ENCODE measurements around the gene PPP1R27. TPM values are rescaled to one million over a fixed set of nuclear protein-coding genes. Genes with fewer than 3 reads are reported as not detected.

Gene PPP1R27
- total and polyA plus RNA-seq, 2 donors (not counting 3 experiments of a cell fraction or from before 2014, with no cell fraction given) = not detected

- intact Hi-C loops (cut with micrococcal nuclease) = no loop called here
- H3K79me2 ChIP-seq (ENCODE audit: control insufficient read depth, insufficient read depth, low read length) = no peaks in the 10 kb centered on the region
- DNase-seq (ENCODE audit: low read depth, low spot score) (no peak), FAIRE-seq (no peak)
- no peaks in the 10 kb centered on the region for H4K20me1 ChIP-seq (replicated peaks; ENCODE audit: control insufficient read depth, extremely low read depth, insufficient read depth, low read length)
- H3K4me3 ChIP-seq (replicated peaks in 1 of 3; ENCODE audit: insufficient read depth in 1 of 3, low read depth in 1 of 3, low read length in 3 of 3) = no peak overlapping the region
- BruUV-seq (replicated peaks) = no TSS peak
- no peak overlapping the region for H3K27ac ChIP-seq (ENCODE audit: insufficient read depth, low read depth, low read length)
- CTCF ChIA-PET = no interaction called here
- peaks cover 23 to 30% of the 10 kb centered on the region in 2 experiments for H3K27me3 ChIP-seq (ENCODE audit: control insufficient read depth in 2 of 2, insufficient read depth in 2 of 2, low read length in 2 of 2)
- no peaks in the 10 kb centered on the region for H3K9me3 ChIP-seq (replicated peaks; ENCODE audit: control insufficient read depth, insufficient read depth, low read length)
- no peak overlapping the region for H3K4me2 ChIP-seq (ENCODE audit: insufficient read depth, low read length)
- no peaks in the 10 kb centered on the region for H3K9me1 ChIP-seq (replicated peaks; ENCODE audit: control insufficient read depth, extremely low read depth, insufficient read depth, low read length)
- dilution Hi-C loops (cut with MboI; ENCODE audit: extremely low pct_ligation_motif_present, low sequenced_read_pairs) = no loop called here
- POLR2A ChIA-PET = no interaction called here
- H3K4me1 ChIP-seq (ENCODE audit: control insufficient read depth, extremely low read depth, insufficient read depth, low read length) = no peaks in the 10 kb centered on the region
- H3K36me3 ChIP-seq (ENCODE audit: control insufficient read depth in 2 of 2, extremely low read depth in 1 of 2, insufficient read depth in 2 of 2, low read length in 2 of 2) = no peaks in the 10 kb centered on the region
- no peak overlapping the region for H3K9ac ChIP-seq (replicated peaks; ENCODE audit: extremely low read depth, insufficient read depth, low read length)
- TF ChIP-seq MYC (IDR thresholded peaks at IDR 0.05; ENCODE audit: low read depth, low read length) = no peak
- TF ChIP-seq CTCF (IDR thresholded peaks at IDR 0.05; ENCODE audit: extremely low read depth in 1 of 2, insufficient read depth in 1 of 2, low read depth in 1 of 2, low read length in 2 of 2) = no peak
- no peak for TF ChIP-seq GATA2 (IDR thresholded peaks at IDR 0.05; ENCODE audit: insufficient read depth, insufficient read length, low read depth, low read length)
- no peak for TF ChIP-seq EZH2 (IDR thresholded peaks at IDR 0.05; ENCODE audit: borderline replicate concordance, low read depth, low read length, severe bottlenecking)
- TF ChIP-seq POLR2A (IDR thresholded peaks at IDR 0.05; ENCODE audit: low read depth, low read length) = no peak
- no peak for TF ChIP-seq MAX (IDR thresholded peaks at IDR 0.05; ENCODE audit: insufficient read depth, insufficient read length)
- TF ChIP-seq FOS (IDR thresholded peaks at IDR 0.05; ENCODE audit: borderline replicate concordance, insufficient read depth, low read length) = no peak
- TF ChIP-seq JUN (IDR thresholded peaks at IDR 0.05; ENCODE audit: borderline replicate concordance, insufficient read depth, insufficient read length, low read depth) = no peak
- no peak for TF ChIP-seq POLR2AphosphoS5 (IDR thresholded peaks at IDR 0.05; ENCODE audit: insufficient read depth, low read depth, low read length)
- H2AFZ ChIP-seq (ENCODE audit: low read depth, low read length) = no peak overlapping the region
Observed at GRCh38 chr17:81807210-81807719, 27.6 kb downstream of the PPP1R27 start.

Data from endothelial cell of umbilical vein (primary cell).